Vagina (tissue), 2 donors: ENCODE results near the gene SRGAP3. TPM values are rescaled to one million over a fixed set of nuclear protein-coding genes. Genes with fewer than 3 reads are reported as not detected.

Experiments
- DNase-seq, 2 donors: peaks; one replicate each; pipeline ENCODE4 v3.0.0-alpha.2; 2017; ENCODE audit errors: extremely low spot score in 2 of 2
- H3K27ac ChIP-seq: fragments of 200-600 bp; sonication (generic); one replicate; pipeline ENCODE4 v1.5.1; 2019
- H3K27me3 ChIP-seq: fragments of 200-600 bp; sonication (generic); one replicate; pipeline ENCODE4 v1.5.1; 2019
- H3K36me3 ChIP-seq, 2 donors: fragments of 200-600 bp; sonication (generic); one replicate each; pipeline ENCODE4 v1.5.1; 2017 to 2019
- H3K4me1 ChIP-seq: fragments of 200-600 bp; sonication (generic); one replicate; pipeline ENCODE4 v1.5.1; 2019
- H3K4me3 ChIP-seq, 2 donors: fragments of 200-600 bp; sonication (generic); 1 replicate in 1 of 2; 2 replicates in 1 of 2; pipeline ENCODE4 v1.5.1; 2016 to 2019
- H3K9me3 ChIP-seq: fragments of 200-600 bp; sonication (generic); one replicate; pipeline ENCODE4 v1.5.1; 2019
- CTCF ChIP-seq, 3 experiments: fragments of 450-650 bp in 2 of 3; fragments of 200-600 bp in 1 of 3; sonication (generic) in 1 of 3; IDR thresholded peaks; one replicate each; pipeline ENCODE4 v1.5.1; 2017 to 2019; ENCODE audit warnings: antibody characterized with exemption in 3 of 3, mild to moderate bottlenecking in 2 of 3, moderate library complexity in 2 of 3
- POLR2A ChIP-seq, 2 donors: fragments of 450-650 bp; IDR thresholded peaks; one replicate each; pipeline ENCODE4 v1.6.1; 2017; ENCODE audit warnings: antibody characterized with exemption in 2 of 2, mild to moderate bottlenecking in 2 of 2, moderate library complexity in 2 of 2
- POLR2AphosphoS5 ChIP-seq, 2 donors: sonication (generic); formaldehyde crosslinking; IDR thresholded peaks; one replicate each; pipeline ENCODE4 v1.9.0; 2017; ENCODE audit warnings: antibody characterized with exemption in 2 of 2, mild to moderate bottlenecking in 2 of 2, low read depth in 1 of 2; ENCODE audit not compliant: insufficient read depth in 1 of 2
- intact Hi-C: fragments of 100-400 bp; cut with DNase I; formaldehyde crosslinking; loops from one replicate; pipeline ENCODE4 v1.15.1; 2023
- total RNA-seq: library from RNA; depleted of rRNA; stranded (reverse); fragments of >200 nt; gene quantifications from one replicate; pipeline ENCODE4 v1.2.3, GENCODE V29; 2016

Gene SRGAP3
- total RNA-seq, 1 donor from 2014 or later: 20.6 TPM

GRCh38 chr3:9175421-9175820 is 74.0 kb downstream of the SRGAP3 start:
- Histone ChIP-seq H3K9me3 (no peaks in the 10 kb centered on the region), H3K4me3 (no peak overlapping the region), H3K27ac (no peak overlapping the region), H3K4me1 (peaks cover 19% of the 10 kb centered on the region), H3K27me3 (no peaks in the 10 kb centered on the region), H3K36me3 (no peaks in the 10 kb centered on the region)
- intact Hi-C loops: no loop called here
- TF ChIP-seq POLR2A (IDR thresholded peaks at IDR 0.05) (no peak), CTCF (IDR thresholded peaks at IDR 0.05) (no peak), POLR2AphosphoS5 (IDR thresholded peaks at IDR 0.05; ENCODE audit: insufficient read depth in 1 of 2, low read depth in 1 of 2) (no peak)
- no peak for DNase-seq

GRCh38 chr3:9173445-9173844 is 76.0 kb downstream of the SRGAP3 start:
- H3K27ac ChIP-seq: no peak overlapping the region

GRCh38 chr3:9172851-9173321 is 76.6 kb downstream of the SRGAP3 start:
- Histone ChIP-seq H3K27me3 (no peaks in the 10 kb centered on the region), H3K27ac (no peak overlapping the region), H3K4me1 (peaks cover 19% of the 10 kb centered on the region), H3K9me3 (no peaks in the 10 kb centered on the region), H3K4me3 (no peak overlapping the region), H3K36me3 (no peaks in the 10 kb centered on the region)
- no peak for DNase-seq
- TF ChIP-seq POLR2AphosphoS5 (IDR thresholded peaks at IDR 0.05; ENCODE audit: insufficient read depth in 1 of 2, low read depth in 1 of 2) (peak in 1 of 2 donors; percentile 30), CTCF (IDR thresholded peaks at IDR 0.05) (no peak)
- intact Hi-C loops: no loop called here

More at GRCh38 chr3:9173445-9173844, 76.0 kb downstream of the SRGAP3 start:
- no peaks in the 10 kb centered on the region for H3K36me3 ChIP-seq
- no peak overlapping the region for H3K4me3 ChIP-seq
- no peaks in the 10 kb centered on the region for H3K9me3 ChIP-seq
- peaks cover 19% of the 10 kb centered on the region for H3K4me1 ChIP-seq
- intact Hi-C loops: no loop called here
- no peak for DNase-seq
- no peaks in the 10 kb centered on the region for H3K27me3 ChIP-seq
- TF ChIP-seq POLR2AphosphoS5 (IDR thresholded peaks at IDR 0.05; ENCODE audit: insufficient read depth in 1 of 2, low read depth in 1 of 2): no peak
- no peak for TF ChIP-seq CTCF (IDR thresholded peaks at IDR 0.05)
- no peak for TF ChIP-seq POLR2A (IDR thresholded peaks at IDR 0.05)

GRCh38 chr3:9170851-9171160 is 78.6 kb downstream of the SRGAP3 start:
- no peak overlapping the region for H3K4me3 ChIP-seq
- TF ChIP-seq POLR2A (IDR thresholded peaks at IDR 0.05): no peak
- no peak for TF ChIP-seq POLR2AphosphoS5 (IDR thresholded peaks at IDR 0.05; ENCODE audit: insufficient read depth in 1 of 2, low read depth in 1 of 2)
- TF ChIP-seq CTCF (IDR thresholded peaks at IDR 0.05): no peak
- no peaks in the 10 kb centered on the region for H3K27me3 ChIP-seq
- no peak overlapping the region for H3K27ac ChIP-seq
- H3K9me3 ChIP-seq: no peaks in the 10 kb centered on the region
- no peaks in the 10 kb centered on the region for H3K36me3 ChIP-seq
- no peak for DNase-seq
- intact Hi-C loops: no loop called here
- peaks cover 17% of the 10 kb centered on the region for H3K4me1 ChIP-seq

- no peak overlapping the region for H3K27ac ChIP-seq
Observed at GRCh38 chr3:9169956-9170850, 79.2 kb downstream of the SRGAP3 start.

More at GRCh38 chr3:9169956-9170850, 79.2 kb downstream of the SRGAP3 start:
- Histone ChIP-seq H3K4me3 (no peak overlapping the region), H3K9me3 (no peaks in the 10 kb centered on the region), H3K27me3 (no peaks in the 10 kb centered on the region), H3K4me1 (peaks cover 11% of the 10 kb centered on the region), H3K36me3 (no peaks in the 10 kb centered on the region)
- intact Hi-C loops: no loop called here
- TF ChIP-seq POLR2AphosphoS5 (IDR thresholded peaks at IDR 0.05; ENCODE audit: insufficient read depth in 1 of 2, low read depth in 1 of 2) (no peak), CTCF (IDR thresholded peaks at IDR 0.05) (no peak), POLR2A (IDR thresholded peaks at IDR 0.05) (no peak)
- no peak for DNase-seq
